ENCODE results near the gene EIF4G2. TPM values are rescaled to one million over a fixed set of nuclear protein-coding genes. Genes with fewer than 3 reads are reported as not detected.

Gene EIF4G2
- total and polyA plus RNA-seq, 8 donors = 182 to 576 (median 357) TPM

GRCh38 chr11:10779086-10779485 lies 29.6 kb downstream of the EIF4G2 start:
- no peak for DNase-seq
- no peaks in the 10 kb centered on the region for H3K9me3 ChIP-seq
- no peak for TF ChIP-seq POLR2A (IDR thresholded peaks at IDR 0.05)
- intact Hi-C loops (cut with DNase I; ENCODE audit: low total_unique reads) = no loop called here
- H3K4me1 ChIP-seq = no peaks in the 10 kb centered on the region
- peak overlapping the region in 1 of 5 donors; percentile 25 for H3K27ac ChIP-seq
- H3K36me3 ChIP-seq = peaks cover 0 to 65% (median 44%) of the 10 kb centered on the region in 4 donors
- 65 to 78% (median 71%) methylated on average over 1 of the region's 1 CpG for WGBS, 5 donors
- no peak overlapping the region for H3K4me3 ChIP-seq
- H3K27me3 ChIP-seq = no peaks in the 10 kb centered on the region

GRCh38 chr11:10778217-10778970 lies 30.3 kb downstream of the EIF4G2 start:
- Histone ChIP-seq H3K27ac (peak overlapping the region in 2 of 5 donors; percentile 18 to 25), H3K36me3 (peaks cover 0 to 72% (median 50%) of the 10 kb centered on the region in 4 donors), H3K27me3 (no peaks in the 10 kb centered on the region), H3K9me3 (no peaks in the 10 kb centered on the region), H3K4me3 (no peak overlapping the region), H3K4me1 (no peaks in the 10 kb centered on the region)
- WGBS, 5 donors = 75 to 90% (median 84%) methylated on average over 13 of the region's 13 CpGs
- no peak for DNase-seq
- TF ChIP-seq POLR2AphosphoS5 (IDR thresholded peaks at IDR 0.05) = no peak
- TF ChIP-seq EP300 (IDR thresholded peaks at IDR 0.05) = no peak
- intact Hi-C loops (cut with DNase I; ENCODE audit: low total_unique reads) = no loop called here

GRCh38 chr11:10777806-10778205 lies 30.9 kb downstream of the EIF4G2 start:
- intact Hi-C loops (cut with DNase I; ENCODE audit: low total_unique reads) = no loop called here
- H3K36me3 ChIP-seq = peaks cover 0 to 78% (median 56%) of the 10 kb centered on the region in 4 donors
- H3K27ac ChIP-seq = peak overlapping the region in 2 of 5 donors; percentile 18 to 19
- no peak for DNase-seq
- no peaks in the 10 kb centered on the region for H3K9me3 ChIP-seq
- no peak overlapping the region for H3K4me3 ChIP-seq
- H3K4me1 ChIP-seq = no peaks in the 10 kb centered on the region
- no peaks in the 10 kb centered on the region for H3K27me3 ChIP-seq
- 63 to 76% (median 71%) methylated on average over 6 of the region's 6 CpGs for WGBS, 5 donors
- TF ChIP-seq POLR2AphosphoS5 (IDR thresholded peaks at IDR 0.05) (no peak), CTCF (IDR thresholded peaks at IDR 0.05) (no peak), EP300 (IDR thresholded peaks at IDR 0.05) (no peak), POLR2A (IDR thresholded peaks at IDR 0.05) (no peak)

GRCh38 chr11:10777393-10777793 lies 31.3 kb downstream of the EIF4G2 start:
- Histone ChIP-seq H3K9me3 (no peaks in the 10 kb centered on the region), H3K4me1 (no peaks in the 10 kb centered on the region), H3K4me3 (no peak overlapping the region), H3K27ac (peak overlapping the region in 1 of 5 donors; percentile 19), H3K27me3 (no peaks in the 10 kb centered on the region), H3K36me3 (peaks cover 0 to 82% (median 60%) of the 10 kb centered on the region in 4 donors)
- peak in 1 of 2 donors; percentile 42 for DNase-seq
- 57 to 75% (median 69%) methylated on average over 3 of the region's 3 CpGs for WGBS, 5 donors
- TF ChIP-seq EP300 (IDR thresholded peaks at IDR 0.05) (no peak), POLR2A (IDR thresholded peaks at IDR 0.05) (no peak), POLR2AphosphoS5 (IDR thresholded peaks at IDR 0.05) (no peak), CTCF (IDR thresholded peaks at IDR 0.05) (no peak)
- intact Hi-C loops (cut with DNase I; ENCODE audit: low total_unique reads) = no loop called here

GRCh38 chr11:10774811-10775210 lies 33.9 kb downstream of the EIF4G2 start:
- no peaks in the 10 kb centered on the region for H3K27me3 ChIP-seq
- peaks cover 0 to 12% (median 3%) of the 10 kb centered on the region in 4 donors for H3K4me1 ChIP-seq
- H3K4me3 ChIP-seq = no peak overlapping the region
- 83 to 91% (median 87%) methylated on average over 2 of the region's 2 CpGs for WGBS, 5 donors
- no peak overlapping the region for H3K27ac ChIP-seq
- H3K36me3 ChIP-seq = peaks cover 0 to 86% (median 66%) of the 10 kb centered on the region in 4 donors
- DNase-seq = no peak
- H3K9me3 ChIP-seq = no peaks in the 10 kb centered on the region
- TF ChIP-seq POLR2AphosphoS5 (IDR thresholded peaks at IDR 0.05) = no peak
- no peak for TF ChIP-seq CTCF (IDR thresholded peaks at IDR 0.05)
- TF ChIP-seq POLR2A (IDR thresholded peaks at IDR 0.05) = no peak
- no peak for TF ChIP-seq EP300 (IDR thresholded peaks at IDR 0.05)
- intact Hi-C loops (cut with DNase I; ENCODE audit: low total_unique reads) = no loop called here

All from stomach (tissue), 9 donors.